ENCODE results near the gene TRIAP1. TPM values are rescaled to one million over a fixed set of nuclear protein-coding genes. Genes with fewer than 3 reads are reported as not detected.

TRIAP1 gene
- total RNA-seq, 1 experiment from 2014 or later, result 44.8 TPM

DNA sequence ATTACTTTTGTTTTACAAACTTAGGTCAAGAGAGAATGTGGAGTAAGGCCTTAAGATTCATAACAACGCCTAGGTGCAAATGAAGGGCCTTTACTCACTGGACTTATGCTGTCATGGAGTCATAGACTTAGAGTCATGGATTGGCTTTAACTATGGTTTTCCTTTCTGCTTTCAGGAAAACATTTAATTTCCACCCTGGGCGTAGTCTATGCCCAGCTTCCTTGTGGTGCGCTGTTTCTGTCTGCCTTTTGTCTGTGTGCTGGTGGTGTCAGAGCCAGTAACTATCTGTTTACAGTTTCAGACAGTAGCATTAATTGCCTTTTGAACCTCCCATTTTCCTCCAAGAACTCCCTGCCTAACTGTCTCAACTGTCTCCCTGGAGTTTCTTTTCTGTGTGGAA, 40.1 kb downstream of the TRIAP1 start:
- H3K4me3 ChIP-seq, result no peak overlapping the region
- no peaks in the 10 kb centered on the region for H3K9me3 ChIP-seq (replicated peaks)
- no peak for DNase-seq (ENCODE audit: low read depth in 1 of 2, low spot score in 2 of 2)
- H3K4me1 ChIP-seq (replicated peaks), result no peaks in the 10 kb centered on the region
- no peak overlapping the region for H3K27ac ChIP-seq
- no peaks in the 10 kb centered on the region for H3K36me3 ChIP-seq
- no peaks in the 10 kb centered on the region; the same call in 1 of the 2 replicates for H3K27me3 ChIP-seq (replicated peaks)

DNA sequence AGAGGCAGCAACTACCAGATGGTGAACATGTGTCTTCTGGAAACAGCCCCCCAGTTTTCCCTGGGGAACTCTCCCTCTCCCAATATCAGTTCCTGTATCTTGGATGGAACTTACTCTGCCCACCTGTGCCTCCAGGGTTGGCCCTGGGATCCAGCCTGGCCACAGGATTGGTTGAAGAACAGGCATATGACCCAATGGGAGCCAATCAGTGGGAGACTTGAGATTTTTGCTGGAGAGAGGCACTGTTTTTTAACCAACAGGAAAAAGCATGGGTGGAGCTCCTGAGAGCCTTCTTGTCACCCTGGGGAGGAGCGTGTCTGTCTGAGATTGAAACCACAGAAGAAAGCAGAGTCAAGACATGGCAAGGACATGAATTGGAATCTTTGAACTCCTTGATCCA, 41.9 kb downstream of the TRIAP1 start:
- H3K27ac ChIP-seq, result no peak overlapping the region
- no peaks in the 10 kb centered on the region for H3K4me1 ChIP-seq (replicated peaks)
- no peaks in the 10 kb centered on the region; the same call in 1 of the 2 replicates for H3K27me3 ChIP-seq (replicated peaks)
- no peaks in the 10 kb centered on the region for H3K9me3 ChIP-seq (replicated peaks)
- DNase-seq (ENCODE audit: low read depth in 1 of 2, low spot score in 2 of 2), result no peak
- no peaks in the 10 kb centered on the region for H3K36me3 ChIP-seq
- H3K4me3 ChIP-seq, result no peak overlapping the region

DNA sequence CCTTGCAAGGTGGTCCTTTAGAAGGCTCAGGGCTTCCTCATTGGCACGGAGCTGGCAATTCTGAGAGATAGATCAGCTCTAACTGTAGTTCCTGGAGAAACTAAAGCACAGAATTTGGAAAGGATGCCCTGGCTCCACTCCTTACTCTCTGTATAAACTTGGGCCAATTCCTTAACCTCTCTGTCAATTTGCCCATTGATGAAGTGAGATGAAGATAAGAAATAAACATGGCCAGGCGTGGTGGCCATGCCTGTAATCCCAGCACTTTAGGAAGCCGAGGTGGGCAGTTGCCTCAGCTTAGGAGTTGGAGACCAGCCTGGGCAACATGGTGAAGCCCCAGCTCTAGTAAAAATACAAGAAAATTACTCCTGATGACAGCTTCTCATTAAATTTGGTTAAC, 42.3 kb downstream of the TRIAP1 start:
- no peak for DNase-seq (ENCODE audit: low read depth in 1 of 2, low spot score in 2 of 2)
- no peaks in the 10 kb centered on the region for H3K36me3 ChIP-seq
- H3K27ac ChIP-seq, result no peak overlapping the region
- H3K27me3 ChIP-seq (replicated peaks), result no peaks in the 10 kb centered on the region; the same call in 1 of the 2 replicates
- no peaks in the 10 kb centered on the region for H3K4me1 ChIP-seq (replicated peaks)
- no peaks in the 10 kb centered on the region for H3K9me3 ChIP-seq (replicated peaks)
- no peak overlapping the region for H3K4me3 ChIP-seq

GRCh38 chr12:120402217-120402616, 44.0 kb downstream of the TRIAP1 start:
- no peaks in the 10 kb centered on the region for H3K36me3 ChIP-seq
- H3K27ac ChIP-seq, result no peak overlapping the region
- H3K4me3 ChIP-seq, result no peak overlapping the region
- no peaks in the 10 kb centered on the region for H3K9me3 ChIP-seq (replicated peaks)
- H3K4me1 ChIP-seq (replicated peaks), result no peaks in the 10 kb centered on the region
- H3K27me3 ChIP-seq (replicated peaks), result peaks cover under 1% of the 10 kb centered on the region; the same call in 1 of the 2 replicates
- DNase-seq (ENCODE audit: low read depth in 1 of 2, low spot score in 2 of 2), result no peak

- no peaks in the 10 kb centered on the region for H3K4me1 ChIP-seq (replicated peaks)
- no peak for DNase-seq (ENCODE audit: low read depth in 1 of 2, low spot score in 2 of 2)
- H3K27me3 ChIP-seq (replicated peaks), result peaks cover 14% of the 10 kb centered on the region
- no peak overlapping the region for H3K27ac ChIP-seq
- H3K4me3 ChIP-seq, result no peak overlapping the region
- no peaks in the 10 kb centered on the region for H3K9me3 ChIP-seq (replicated peaks)
- no peaks in the 10 kb centered on the region for H3K36me3 ChIP-seq
Observed at GRCh38 chr12:120399531-120399930, 46.7 kb downstream of the TRIAP1 start.

- no peaks in the 10 kb centered on the region for H3K36me3 ChIP-seq
- H3K4me1 ChIP-seq (replicated peaks), result no peaks in the 10 kb centered on the region
- no peak overlapping the region for H3K4me3 ChIP-seq
- H3K9me3 ChIP-seq (replicated peaks), result no peaks in the 10 kb centered on the region
- H3K27me3 ChIP-seq (replicated peaks), result peaks cover 14% of the 10 kb centered on the region
- DNase-seq (ENCODE audit: low read depth in 1 of 2, low spot score in 2 of 2), result no peak
- H3K27ac ChIP-seq, result no peak overlapping the region
Observed at GRCh38 chr12:120397824-120398540, 48.2 kb downstream of the TRIAP1 start.

DNA sequence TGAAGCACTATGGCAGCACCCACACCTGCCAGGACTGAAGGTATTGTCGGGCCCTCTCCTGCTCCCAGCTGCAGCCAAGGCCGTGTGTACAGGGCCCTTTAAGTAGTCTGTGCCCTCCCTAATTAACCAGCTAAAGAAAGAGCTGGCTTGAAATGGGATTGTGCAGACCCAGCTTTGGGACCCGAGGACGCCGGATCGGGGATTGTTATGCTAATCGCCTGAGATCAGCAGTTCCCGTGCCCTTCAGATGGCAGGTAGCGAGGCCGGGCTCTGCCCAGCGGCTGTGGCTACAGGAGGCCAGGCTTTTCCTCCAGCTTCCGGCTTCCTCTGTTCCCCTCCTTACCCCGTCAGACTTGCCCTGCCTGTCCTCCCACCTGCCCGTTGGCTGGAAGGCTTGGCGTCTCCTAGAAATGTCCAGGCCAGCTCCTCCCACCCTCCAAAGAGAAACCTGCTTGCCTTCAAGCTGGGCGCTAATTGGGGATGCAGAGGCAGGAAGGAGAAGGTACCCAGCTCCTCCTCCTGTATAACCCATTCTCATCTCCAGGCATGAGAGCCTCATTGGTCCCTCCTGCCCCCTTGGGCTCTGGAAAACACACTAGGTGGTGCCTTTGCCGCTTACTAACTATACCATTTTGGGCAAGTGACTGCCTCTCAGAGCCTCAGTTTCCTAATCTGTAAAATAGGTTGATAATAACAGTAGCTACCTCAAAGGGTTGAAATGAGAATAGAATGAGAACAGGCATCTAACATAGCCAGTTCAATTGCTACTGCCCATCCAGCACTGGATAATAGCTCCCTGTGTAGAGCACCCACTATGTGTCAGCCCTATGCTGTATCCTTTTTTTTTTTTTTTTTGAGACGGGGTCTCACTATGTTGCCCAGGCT, 51.5 kb downstream of the TRIAP1 start:
- H3K27ac ChIP-seq, result no peak overlapping the region
- DNase-seq (ENCODE audit: low read depth in 1 of 2, low spot score in 2 of 2), result no peak
- no peak overlapping the region for H3K4me3 ChIP-seq
- peaks cover 17% of the 10 kb centered on the region for H3K27me3 ChIP-seq (replicated peaks)
- H3K9me3 ChIP-seq (replicated peaks), result no peaks in the 10 kb centered on the region
- H3K4me1 ChIP-seq (replicated peaks), result no peaks in the 10 kb centered on the region
- H3K36me3 ChIP-seq, result no peaks in the 10 kb centered on the region

Other genes with a start within 250 kb of the TRIAP1 start
- 2,307 and 4,128 TPM in 2 replicates for gene RPLP0, start 245.3 kb downstream of the TRIAP1 start, total RNA-seq (2014; rRNA removed; shearing (Covaris generic))
- 26.4 and 44.2 TPM in 2 replicates for gene PXN, start 180.7 kb downstream of the TRIAP1 start, total RNA-seq (2014; rRNA removed; shearing (Covaris generic))
- under 0.01 TPM in 2 replicates for gene RNU4-2, start 154.5 kb downstream of the TRIAP1 start, total RNA-seq (2014; rRNA removed; shearing (Covaris generic))
- under 0.01 TPM in 2 replicates for gene RNU4-1, start 153.1 kb downstream of the TRIAP1 start, total RNA-seq (2014; rRNA removed; shearing (Covaris generic))
- 0.60 and 1.5 TPM in 2 replicates for gene SIRT4, start 144.1 kb downstream of the TRIAP1 start, total RNA-seq (2014; rRNA removed; shearing (Covaris generic))
- gene PLA2G1B, start 118.6 kb downstream of the TRIAP1 start, total RNA-seq (2014; rRNA removed; shearing (Covaris generic)), result not detected in 2 replicates
- gene MSI1, start 77.2 kb downstream of the TRIAP1 start, total RNA-seq (2014; rRNA removed; shearing (Covaris generic)), result not detected in 2 replicates
- 529 and 935 TPM in 2 replicates for gene COX6A1, start 8.3 kb downstream of the TRIAP1 start, total RNA-seq (2014; rRNA removed; shearing (Covaris generic))
- gene GATC, start 60 bp upstream of the TRIAP1 start, total RNA-seq (2014; rRNA removed; shearing (Covaris generic)), result 16.3 and 20.2 TPM in 2 replicates
- 199 and 263 TPM in 2 replicates for gene SRSF9, start 23.4 kb upstream of the TRIAP1 start, total RNA-seq (2014; rRNA removed; shearing (Covaris generic))
- 251 and 497 TPM in 2 replicates for gene DYNLL1, start 49.7 kb upstream of the TRIAP1 start, total RNA-seq (2014; rRNA removed; shearing (Covaris generic))
- gene COQ5, start 82.8 kb upstream of the TRIAP1 start, total RNA-seq (2014; rRNA removed; shearing (Covaris generic)), result 42.3 and 47.8 TPM in 2 replicates
- gene RNF10, start 88.0 kb upstream of the TRIAP1 start, total RNA-seq (2014; rRNA removed; shearing (Covaris generic)), result 45.3 and 54.7 TPM in 2 replicates
- gene POP5, start 135.0 kb upstream of the TRIAP1 start, total RNA-seq (2014; rRNA removed; shearing (Covaris generic)), result 44.8 and 49.7 TPM in 2 replicates
- not detected in 2 replicates for gene CABP1, start 194.2 kb upstream of the TRIAP1 start, total RNA-seq (2014; rRNA removed; shearing (Covaris generic))
- 70.0 and 84.6 TPM in 2 replicates for gene MLEC, start 240.8 kb upstream of the TRIAP1 start, total RNA-seq (2014; rRNA removed; shearing (Covaris generic))